Measurements from ENCODE around the gene PNRC2. TPM values are rescaled to one million over a fixed set of nuclear protein-coding genes. Genes with fewer than 3 reads are reported as not detected.
A peak's percentile ranks its signal among the peaks of the same experiment; 100 is the strongest.
"Not testable (repeated sequence)": the region's sequence is repeated elsewhere in the genome, so short reads cannot be mapped to it uniquely, and the experiment has no call there.

Gene PNRC2
- total RNA-seq, 2 experiments from 2014 or later, result 172 to 183 TPM

- Mint-ChIP-seq H3K9me3 (peaks cover 3% of the 10 kb centered on the region), H3K36me3 (ENCODE audit: low read depth) (no peaks in the 10 kb centered on the region), H3K4me1 (ENCODE audit: low read depth) (no peaks in the 10 kb centered on the region), H3K27me3 (no peaks in the 10 kb centered on the region), H3K4me3 (no peak overlapping the region), H3K27ac (no peak overlapping the region)
- H3K9me3 ChIP-seq (ENCODE audit: control insufficient read depth in 1 of 2, insufficient read depth in 1 of 2, low read length in 2 of 2), result peaks cover 3 to 8% of the 10 kb centered on the region in 2 experiments
- H3K4me3 ChIP-seq (ENCODE audit: low read length), result no peak overlapping the region
- ATAC-seq (ENCODE audit: poor library complexity) (no peak), DNase-seq (no peak)
- POLR2A ChIA-PET, result no interaction called here
- no peak for TF ChIP-seq CTCF (IDR thresholded peaks at IDR 0.05)
- CTCF ChIA-PET, result no interaction called here
- no peaks in the 10 kb centered on the region for H3K27me3 ChIP-seq (ENCODE audit: control insufficient read depth in 1 of 2, insufficient read depth in 2 of 2, low read length in 2 of 2)
- intact Hi-C loops (cut with DNase I, micrococcal nuclease), result no loop called here
- H3K27ac ChIP-seq (ENCODE audit: low read depth in 1 of 2, low read length in 2 of 2), result no peak overlapping the region
- H3K4me1 ChIP-seq (ENCODE audit: insufficient read depth, low read length), result no peaks in the 10 kb centered on the region
- H3K36me3 ChIP-seq (ENCODE audit: insufficient read depth, low read length), result no peaks in the 10 kb centered on the region
Measured at GRCh38 chr1:23947366-23947765, 12.3 kb upstream of the PNRC2 start.

GRCh38 chr1:23953020-23953419 lies 6.6 kb upstream of the PNRC2 start:
- H3K4me1 ChIP-seq (ENCODE audit: insufficient read depth, low read length), result peaks cover 15% of the 10 kb centered on the region
- Mint-ChIP-seq H3K36me3 (ENCODE audit: low read depth) (no peaks in the 10 kb centered on the region), H3K4me3 (no peak overlapping the region), H3K27me3 (no peaks in the 10 kb centered on the region), H3K4me1 (ENCODE audit: low read depth) (peaks cover 14% of the 10 kb centered on the region), H3K27ac (no peak overlapping the region), H3K9me3 (no peaks in the 10 kb centered on the region)
- intact Hi-C loops (cut with DNase I, micrococcal nuclease), result loop anchor here in 1 of 2 experiments (10.0 kb wide), 2 partner anchors 148 to 792 kb away; partner anchors contain the start of genes CLIC4 and GALE
- no peaks in the 10 kb centered on the region for H3K36me3 ChIP-seq (ENCODE audit: insufficient read depth, low read length)
- CTCF ChIA-PET, result interaction anchor here (0.6 to 0.7 kb wide), 2 partner anchors 9 to 159 kb away, joined by 3 read pairs; no protein-coding TSS in a partner anchor
- ATAC-seq (ENCODE audit: poor library complexity), result no peak
- H3K4me3 ChIP-seq (ENCODE audit: low read length), result no peak overlapping the region
- DNase-seq, result no peak
- peaks cover 0 to 3% of the 10 kb centered on the region in 2 experiments for H3K9me3 ChIP-seq (ENCODE audit: control insufficient read depth in 1 of 2, insufficient read depth in 1 of 2, low read length in 2 of 2)
- POLR2A ChIA-PET, result no interaction called here
- no peaks in the 10 kb centered on the region for H3K27me3 ChIP-seq (ENCODE audit: control insufficient read depth in 1 of 2, insufficient read depth in 2 of 2, low read length in 2 of 2)
- no peak for TF ChIP-seq CTCF (IDR thresholded peaks at IDR 0.05)
- H3K27ac ChIP-seq (ENCODE audit: low read depth in 1 of 2, low read length in 2 of 2), result no peak overlapping the region

- no peaks in the 10 kb centered on the region for H3K27me3 Mint-ChIP-seq
- peaks cover 30% of the 10 kb centered on the region for H3K36me3 Mint-ChIP-seq (ENCODE audit: low read depth)
- ATAC-seq (ENCODE audit: poor library complexity) (no peak), DNase-seq (no peak)
- Histone ChIP-seq H3K36me3 (ENCODE audit: insufficient read depth, low read length) (peaks cover 7% of the 10 kb centered on the region), H3K9me3 (ENCODE audit: control insufficient read depth in 1 of 2, insufficient read depth in 1 of 2, low read length in 2 of 2) (no peaks in the 10 kb centered on the region), H3K27ac (ENCODE audit: low read depth in 1 of 2, low read length in 2 of 2) (no peak overlapping the region), H3K27me3 (ENCODE audit: control insufficient read depth in 1 of 2, insufficient read depth in 2 of 2, low read length in 2 of 2) (no peaks in the 10 kb centered on the region), H3K4me3 (ENCODE audit: low read length) (no peak overlapping the region), H3K4me1 (ENCODE audit: insufficient read depth, low read length) (peaks cover 20% of the 10 kb centered on the region)
- CTCF ChIA-PET, result no interaction called here
- intact Hi-C loops (cut with DNase I, micrococcal nuclease), result loop anchor here in 1 of 2 experiments (5.0 to 10.0 kb wide), 3 partner anchors 90 to 788 kb away; partner anchors contain the start of genes CLIC4, FUCA1 and GALE
- H3K4me3 Mint-ChIP-seq, result peak overlapping the region; percentile 38
- no peaks in the 10 kb centered on the region for H3K9me3 Mint-ChIP-seq
- H3K27ac Mint-ChIP-seq, result peak overlapping the region; percentile 100
- no peak for TF ChIP-seq CTCF (IDR thresholded peaks at IDR 0.05)
- peaks cover 47% of the 10 kb centered on the region for H3K4me1 Mint-ChIP-seq (ENCODE audit: low read depth)
- POLR2A ChIA-PET, result interaction anchor here (1.7 kb wide), 1 partner anchor 266 kb away, joined by 4 read pairs; the partner anchor contains the start of gene RPL11
Measured at GRCh38 chr1:23957096-23957495, 2.5 kb upstream of the PNRC2 start.

GRCh38 chr1:23958040-23958809 lies 1.4 kb upstream of the PNRC2 start:
- peaks cover 20% of the 10 kb centered on the region for H3K4me1 ChIP-seq (ENCODE audit: insufficient read depth, low read length)
- Mint-ChIP-seq H3K4me1 (ENCODE audit: low read depth) (peaks cover 52% of the 10 kb centered on the region), H3K36me3 (ENCODE audit: low read depth) (peaks cover 40% of the 10 kb centered on the region), H3K4me3 (peak overlapping the region; percentile 100), H3K27ac (peak overlapping the region; percentile 100)
- H3K36me3 ChIP-seq (ENCODE audit: insufficient read depth, low read length); ATAC-seq (ENCODE audit: poor library complexity); H3K27me3 Mint-ChIP-seq; H3K9me3 ChIP-seq (ENCODE audit: control insufficient read depth in 1 of 2, insufficient read depth in 1 of 2, low read length in 2 of 2); H3K9me3 Mint-ChIP-seq; DNase-seq; H3K27me3 ChIP-seq (ENCODE audit: control insufficient read depth in 1 of 2, insufficient read depth in 2 of 2, low read length in 2 of 2): not testable (repeated sequence)
- CTCF ChIA-PET, result interaction anchor here (0.8 to 1.5 kb wide), 4 partner anchors 17 to 458 kb away, joined by 3 to 4 read pairs (median 4); partner anchors contain the start of gene NIPAL3
- POLR2A ChIA-PET, result interaction anchor here (1.0 to 8.5 kb wide), 6 partner anchors 11 to 1274 kb away, joined by 4 to 164 read pairs (median 6); partner anchors contain the start of genes RPL11, SRSF10 and SYF2
- intact Hi-C loops (cut with DNase I, micrococcal nuclease), result loop anchor here in 1 of 2 experiments (2.0 to 10.0 kb wide), 4 partner anchors 71 to 787 kb away; partner anchors contain the start of genes CLIC4, FUCA1 and GALE
- peak overlapping the region; percentile 92 to 97 for H3K27ac ChIP-seq (ENCODE audit: low read depth in 1 of 2, low read length in 2 of 2)
- H3K4me3 ChIP-seq (ENCODE audit: low read length), result peak overlapping the region; percentile 61
